NK-92 (cell line): ENCODE results near the gene JPH2.

ENCODE experiments used
- DNase-seq: peaks from one replicate; lab custom pipeline; 2025; ENCODE audit not compliant: unreplicated experiment; lab: John Stamatoyannopoulos, UW

Gene JPH2

GRCh38 chr20:44065401-44066340 lies 121.3 kb downstream of the JPH2 start:
- DNase-seq: no peak

GRCh38 chr20:44064501-44065400 lies 122.2 kb downstream of the JPH2 start:
- DNase-seq: no peak
